CD4-positive, alpha-beta T cell (primary cell): ENCODE measurements around the gene DYRK1A. TPM values are rescaled to one million over a fixed set of nuclear protein-coding genes. Genes with fewer than 3 reads are reported as not detected.

ENCODE experiments used
- ATAC-seq: fragments of 200-7000 bp; cut with Tn5 transposase; one replicate; pipeline ENCODE4 v1.10.0; 2022; ENCODE audit warnings: mild to moderate bottlenecking; ENCODE audit not compliant: poor library complexity
- CTCF ChIA-PET: fragments of 350-600 bp; sonication (Branson Sonifier 250); formaldehyde crosslinking; loops from one replicate; lab custom pipeline; 2021; ENCODE audit warnings: antibody characterized with exemption, inconsistent platforms; lab: Charles Lee
- POLR2A ChIA-PET: fragments of 350-600 bp; sonication (Branson Sonifier 250); formaldehyde crosslinking; loops from one replicate; lab custom pipeline; 2021; ENCODE audit warnings: antibody characterized with exemption, inconsistent platforms; lab: Charles Lee
- DNase-seq, 14 experiments: peaks; one replicate each; pipeline ENCODE4 v3.0.0-alpha.2; 2013 to 2020; ENCODE audit warnings: mixed read lengths in 2 of 14
- H3K27ac ChIP-seq, 2 donors: one replicate each; pipeline versions ENCODE4 v1.5.1 to v1.7.0; 2013; ENCODE audit warnings: low read length in 2 of 2, low read depth in 1 of 2, mild to moderate bottlenecking in 1 of 2
- H3K27me3 ChIP-seq, 2 experiments: 1 replicate in 1 of 2; 2 replicates in 1 of 2; pipeline versions ENCODE4 v1.6.1 to v1.7.0; 2013; ENCODE audit warnings: low read length in 2 of 2, control low read depth in 1 of 2, mild to moderate bottlenecking in 1 of 2, moderate library complexity in 1 of 2; ENCODE audit not compliant: insufficient read depth in 2 of 2, control insufficient read depth in 1 of 2
- H3K36me3 ChIP-seq: one replicate; pipeline ENCODE4 v1.6.1; 2013; ENCODE audit warnings: low read length, control low read depth; ENCODE audit not compliant: insufficient read depth
- H3K4me1 ChIP-seq: one replicate; pipeline ENCODE4 v1.6.1; 2013; ENCODE audit warnings: low read length, control low read depth; ENCODE audit not compliant: insufficient read depth
- H3K4me3 ChIP-seq: one replicate; pipeline ENCODE4 v1.5.1; 2013; ENCODE audit warnings: mild to moderate bottlenecking, low read length, moderate library complexity
- H3K9me3 ChIP-seq, 2 experiments: 1 replicate in 1 of 2; 2 replicates in 1 of 2; pipeline versions ENCODE4 v1.6.1 to v1.7.0; 2013; ENCODE audit warnings: low read length in 2 of 2, mild to moderate bottlenecking in 2 of 2, control low read depth in 1 of 2, moderate library complexity in 1 of 2; ENCODE audit not compliant: control insufficient read depth in 1 of 2, insufficient read depth in 1 of 2
- H3K27ac Mint-ChIP-seq: one replicate; pipeline ENCODE4 v1.8.0; 2020; ENCODE audit warnings: mixed read lengths
- H3K27me3 Mint-ChIP-seq: one replicate; pipeline ENCODE4 v1.8.0; 2021; ENCODE audit warnings: mixed read lengths
- H3K36me3 Mint-ChIP-seq: one replicate; pipeline ENCODE4 v1.8.0; 2021; ENCODE audit warnings: low read depth, mixed read lengths
- H3K4me1 Mint-ChIP-seq: one replicate; pipeline ENCODE4 v1.8.0; 2021; ENCODE audit warnings: low read depth, mixed read lengths
- H3K4me3 Mint-ChIP-seq: one replicate; pipeline ENCODE4 v1.8.0; 2020; ENCODE audit warnings: mild to moderate bottlenecking, mixed read lengths
- H3K9me3 Mint-ChIP-seq: one replicate; pipeline ENCODE4 v1.8.0; 2020; ENCODE audit warnings: mixed read lengths
- intact Hi-C, 2 experiments: fragments of 100-400 bp; cut with DNase I in 1 of 2; cut with micrococcal nuclease in 1 of 2; formaldehyde crosslinking; loops; one replicate each; pipeline versions ENCODE4 v1.15.1 to v1.9.0; 2023 to 2025; cut with DNase I, micrococcal nuclease
- total RNA-seq, 174 experiments: library from RNA in 2 of 174; stranded (reverse) in 2 of 174; gene quantifications; one replicate each; pipeline ENCODE4 v1.2.3 and lab custom pipeline; 2021 to 2026
- TF ChIP-seq, protein P1 (sequence below): fragments of 200-600 bp; IDR thresholded peaks from one replicate; pipeline ENCODE4 v1.8.0; 2022; ENCODE audit warnings: antibody characterized with exemption, mild to moderate bottlenecking

Gene DYRK1A
- total RNA-seq, 2 experiments from 2014 or later, result 135 to 145 TPM

DNA sequence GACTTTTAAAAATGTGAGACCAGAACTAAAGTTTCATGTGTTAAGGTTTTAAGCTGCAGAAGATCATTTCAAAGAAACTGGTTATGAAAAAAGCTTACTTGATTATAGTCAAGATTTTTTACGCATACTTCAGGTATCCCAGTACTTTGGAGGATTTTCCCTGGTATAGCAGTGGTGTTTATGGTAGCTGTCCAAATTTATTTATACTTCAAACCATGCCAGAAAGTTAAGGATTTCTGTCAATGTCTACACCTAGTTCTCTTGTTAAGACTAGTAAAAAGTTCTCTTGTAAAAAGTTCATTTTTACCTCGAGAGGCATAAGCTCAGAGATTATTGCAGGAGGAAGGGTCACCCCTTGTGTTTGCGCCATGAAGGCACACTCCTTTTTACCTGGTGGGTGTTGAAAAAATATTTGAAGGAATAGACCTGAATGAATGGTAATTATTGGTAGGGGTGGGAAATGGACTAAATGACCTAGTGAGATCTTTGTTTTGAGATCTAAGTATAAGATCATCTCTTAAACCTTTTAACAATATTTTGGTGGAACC is 2.8 kb downstream of the DYRK1A start:
- POLR2A ChIA-PET, result interaction anchor here (1.2 to 4.7 kb wide), 5 partner anchors 16 to 195 kb away, joined by 3 to 32 read pairs (median 8); partner anchors contain the start of gene VPS26C
- TF ChIP-seq, protein P1, sequence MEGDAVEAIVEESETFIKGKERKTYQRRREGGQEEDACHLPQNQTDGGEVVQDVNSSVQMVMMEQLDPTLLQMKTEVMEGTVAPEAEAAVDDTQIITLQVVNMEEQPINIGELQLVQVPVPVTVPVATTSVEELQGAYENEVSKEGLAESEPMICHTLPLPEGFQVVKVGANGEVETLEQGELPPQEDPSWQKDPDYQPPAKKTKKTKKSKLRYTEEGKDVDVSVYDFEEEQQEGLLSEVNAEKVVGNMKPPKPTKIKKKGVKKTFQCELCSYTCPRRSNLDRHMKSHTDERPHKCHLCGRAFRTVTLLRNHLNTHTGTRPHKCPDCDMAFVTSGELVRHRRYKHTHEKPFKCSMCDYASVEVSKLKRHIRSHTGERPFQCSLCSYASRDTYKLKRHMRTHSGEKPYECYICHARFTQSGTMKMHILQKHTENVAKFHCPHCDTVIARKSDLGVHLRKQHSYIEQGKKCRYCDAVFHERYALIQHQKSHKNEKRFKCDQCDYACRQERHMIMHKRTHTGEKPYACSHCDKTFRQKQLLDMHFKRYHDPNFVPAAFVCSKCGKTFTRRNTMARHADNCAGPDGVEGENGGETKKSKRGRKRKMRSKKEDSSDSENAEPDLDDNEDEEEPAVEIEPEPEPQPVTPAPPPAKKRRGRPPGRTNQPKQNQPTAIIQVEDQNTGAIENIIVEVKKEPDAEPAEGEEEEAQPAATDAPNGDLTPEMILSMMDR, result no peak
- CTCF ChIA-PET, result interaction anchor here (0.6 to 1.1 kb wide), 4 partner anchors 83 to 194 kb away, joined by 3 to 4 read pairs (median 4); no protein-coding TSS in a partner anchor
- H3K4me3 Mint-ChIP-seq, result peak overlapping the region; percentile 96
- H3K27ac Mint-ChIP-seq, result peak overlapping the region; percentile 77
- intact Hi-C loops, result loop anchor here (2.0 to 10.0 kb wide), 7 partner anchors 43 to 1945 kb away; partner anchors contain the start of genes BRWD1 (in 1 of the 2) and HLCS (in 1 of the 2)
- DNase-seq (no peak), ATAC-seq (no peak)
- Histone ChIP-seq H3K27me3 (no peaks in the 10 kb centered on the region), H3K36me3 (no peaks in the 10 kb centered on the region), H3K4me1 (peaks cover 32% of the 10 kb centered on the region), H3K4me3 (peak overlapping the region; percentile 83), H3K9me3 (no peaks in the 10 kb centered on the region), H3K27ac (peak overlapping the region in 1 of 2 donors; percentile 50)
- H3K27me3 Mint-ChIP-seq, result no peaks in the 10 kb centered on the region
- no peaks in the 10 kb centered on the region for H3K9me3 Mint-ChIP-seq
- peaks cover 80% of the 10 kb centered on the region for H3K4me1 Mint-ChIP-seq
- H3K36me3 Mint-ChIP-seq, result peaks cover 28% of the 10 kb centered on the region

- Mint-ChIP-seq H3K9me3 (no peaks in the 10 kb centered on the region), H3K27ac (peak overlapping the region; percentile 77), H3K27me3 (no peaks in the 10 kb centered on the region), H3K4me3 (peak overlapping the region; percentile 96), H3K36me3 (peaks cover 29% of the 10 kb centered on the region), H3K4me1 (peaks cover 79% of the 10 kb centered on the region)
- ATAC-seq (no peak), DNase-seq (peak in 3 of 14 experiments; percentile 33 to 60 (median 34))
- Histone ChIP-seq H3K4me3 (peak overlapping the region; percentile 83), H3K9me3 (no peaks in the 10 kb centered on the region), H3K36me3 (no peaks in the 10 kb centered on the region), H3K27ac (peak overlapping the region in 1 of 2 donors; percentile 50), H3K27me3 (no peaks in the 10 kb centered on the region), H3K4me1 (peaks cover 34% of the 10 kb centered on the region)
- ChIA-PET POLR2A (interaction anchor here (1.1 to 4.7 kb wide), 3 partner anchors 103 to 405 kb away, joined by 4 to 32 read pairs (median 8); partner anchors contain the start of gene VPS26C), CTCF (interaction anchor here (0.7 to 1.7 kb wide), 2 partner anchors 11 to 193 kb away, joined by 3 to 6 read pairs; no protein-coding TSS in a partner anchor)
- intact Hi-C loops, result no loop called here
- TF ChIP-seq, protein P1, result no peak
Measured at GRCh38 chr21:37370152-37371040, 3.8 kb downstream of the DYRK1A start.

- Histone ChIP-seq H3K9me3 (no peaks in the 10 kb centered on the region), H3K27me3 (no peaks in the 10 kb centered on the region), H3K36me3 (peaks cover 3% of the 10 kb centered on the region), H3K4me1 (peaks cover 37% of the 10 kb centered on the region), H3K27ac (peak overlapping the region in 1 of 2 donors; percentile 50), H3K4me3 (peak overlapping the region; percentile 83)
- intact Hi-C loops, result no loop called here
- no peaks in the 10 kb centered on the region for H3K9me3 Mint-ChIP-seq
- CTCF ChIA-PET, result interaction anchor here (0.7 to 1.7 kb wide), 3 partner anchors 11 to 193 kb away, joined by 3 to 6 read pairs (median 3); no protein-coding TSS in a partner anchor
- TF ChIP-seq, protein P1, result no peak
- DNase-seq (no peak), ATAC-seq (no peak)
- peaks cover 82% of the 10 kb centered on the region for H3K4me1 Mint-ChIP-seq
- H3K36me3 Mint-ChIP-seq, result peaks cover 30% of the 10 kb centered on the region
- no peaks in the 10 kb centered on the region for H3K27me3 Mint-ChIP-seq
- POLR2A ChIA-PET, result interaction anchor here (1.1 to 4.7 kb wide), 3 partner anchors 104 to 405 kb away, joined by 4 to 32 read pairs (median 8); partner anchors contain the start of gene VPS26C
- peak overlapping the region; percentile 96 for H3K4me3 Mint-ChIP-seq
- peak overlapping the region; percentile 77 for H3K27ac Mint-ChIP-seq
Measured at GRCh38 chr21:37371041-37371397, 4.4 kb downstream of the DYRK1A start.
